Natural killer cell (primary cell): ENCODE measurements around the gene AHNAK2. TPM values are rescaled to one million over a fixed set of nuclear protein-coding genes. Genes with fewer than 3 reads are reported as not detected.
A peak's percentile ranks its signal among the peaks of the same experiment; 100 is the strongest.

Experiments
- ATAC-seq, 3 donors: fragments of 150-1000 bp in 2 of 3; fragments of 200-7000 bp in 1 of 3; cut with Tn5 transposase; 1 replicate in 1 of 3; 2 replicates in 2 of 3; pipeline ENCODE4 v1.10.0; 2021; ENCODE audit warnings: mild to moderate bottlenecking in 2 of 3, moderate library complexity in 2 of 3
- DNase-seq, 2 donors: peaks; one replicate each; pipeline versions ENCODE4 v3.0.0 to v3.0.0-alpha.2; 2013 to 2021; ENCODE audit warnings: mixed read lengths in 1 of 2
- H3K27ac ChIP-seq: one replicate; pipeline ENCODE4 v1.5.1; 2013; ENCODE audit warnings: mild to moderate bottlenecking, low read length
- H3K27me3 ChIP-seq: one replicate; pipeline ENCODE4 v1.6.1; 2013; ENCODE audit warnings: low read length; ENCODE audit not compliant: control insufficient read depth, insufficient read depth
- H3K36me3 ChIP-seq: one replicate; pipeline ENCODE4 v1.6.1; 2013; ENCODE audit warnings: low read length; ENCODE audit not compliant: control insufficient read depth, insufficient read depth
- H3K4me1 ChIP-seq: one replicate; pipeline ENCODE4 v1.6.1; 2013; ENCODE audit warnings: low read length; ENCODE audit not compliant: control insufficient read depth, insufficient read depth
- H3K4me3 ChIP-seq: one replicate; pipeline ENCODE4 v1.5.1; 2013; ENCODE audit warnings: low read length
- H3K9me3 ChIP-seq: one replicate; pipeline ENCODE4 v1.6.1; 2013; ENCODE audit warnings: low read length; ENCODE audit not compliant: control insufficient read depth, insufficient read depth
- H3K27ac Mint-ChIP-seq, 2 donors: one replicate each; pipeline ENCODE4 v1.8.0; 2022; ENCODE audit warnings: mild to moderate bottlenecking in 2 of 2, mixed read lengths in 2 of 2, moderate library complexity in 1 of 2
- H3K27me3 Mint-ChIP-seq, 2 donors: one replicate each; pipeline ENCODE4 v1.8.0; 2022; ENCODE audit warnings: low read depth in 2 of 2, mixed read lengths in 2 of 2
- H3K36me3 Mint-ChIP-seq: one replicate; pipeline ENCODE4 v1.8.0; 2022; ENCODE audit warnings: mixed read lengths
- H3K4me1 Mint-ChIP-seq, 2 donors: one replicate each; pipeline ENCODE4 v1.8.0; 2022; ENCODE audit warnings: mixed read lengths in 2 of 2
- H3K4me3 Mint-ChIP-seq: one replicate; pipeline ENCODE4 v1.8.0; 2022; ENCODE audit warnings: mild to moderate bottlenecking, moderate library complexity, mixed read lengths
- H3K9me3 Mint-ChIP-seq, 2 donors: one replicate each; pipeline ENCODE4 v1.8.0; 2022; ENCODE audit warnings: mixed read lengths in 2 of 2
- WGBS: methylation state at CpG from one replicate; pipeline ENCODE4 v1.1.7; 2013; ENCODE audit warnings: missing lambda C conversion rate; ENCODE audit not compliant: insufficient coverage; 5-methylcytosine and 5-hydroxymethylcytosine counted together
- intact Hi-C: fragments of 100-400 bp; cut with micrococcal nuclease; formaldehyde crosslinking; loops from one replicate; pipeline ENCODE4 v1.14.2; 2022
- total RNA-seq, 4 donors: library from RNA; stranded (reverse); fragments of 120-200 nt in 1 of 4; gene quantifications; one replicate each; pipeline versions ENCODE4 v1.2.3 to v1.2.4, GENCODE V29; 2013 to 2022
- TF ChIP-seq, protein P1 (sequence below): fragments of 200-600 bp; IDR thresholded peaks from one replicate; pipeline ENCODE4 v1.8.0; 2022; ENCODE audit warnings: antibody characterized with exemption

The AHNAK2 gene
- total RNA-seq, 3 donors from 2014 or later (not counting 1 experiment from before 2014, with no cell fraction given), result 0.05 TPM; not detected in 2

GRCh38 chr14:104999361-104999760 is 21.2 kb upstream of the AHNAK2 start:
- H3K4me1 Mint-ChIP-seq, result no peaks in the 10 kb centered on the region
- H3K4me3 Mint-ChIP-seq, result no peak overlapping the region
- no peaks in the 10 kb centered on the region for H3K36me3 Mint-ChIP-seq
- Histone ChIP-seq H3K4me3 (no peak overlapping the region), H3K27me3 (no peaks in the 10 kb centered on the region), H3K4me1 (no peaks in the 10 kb centered on the region), H3K9me3 (no peaks in the 10 kb centered on the region), H3K27ac (no peak overlapping the region), H3K36me3 (no peaks in the 10 kb centered on the region)
- no peaks in the 10 kb centered on the region for H3K9me3 Mint-ChIP-seq
- H3K27ac Mint-ChIP-seq, result no peak overlapping the region
- ATAC-seq (no peak), DNase-seq (no peak)
- H3K27me3 Mint-ChIP-seq, result no peaks in the 10 kb centered on the region
- WGBS, result 97% methylated on average over 3 of the region's 3 CpGs
- intact Hi-C loops, result no loop called here
- TF ChIP-seq, protein P1, sequence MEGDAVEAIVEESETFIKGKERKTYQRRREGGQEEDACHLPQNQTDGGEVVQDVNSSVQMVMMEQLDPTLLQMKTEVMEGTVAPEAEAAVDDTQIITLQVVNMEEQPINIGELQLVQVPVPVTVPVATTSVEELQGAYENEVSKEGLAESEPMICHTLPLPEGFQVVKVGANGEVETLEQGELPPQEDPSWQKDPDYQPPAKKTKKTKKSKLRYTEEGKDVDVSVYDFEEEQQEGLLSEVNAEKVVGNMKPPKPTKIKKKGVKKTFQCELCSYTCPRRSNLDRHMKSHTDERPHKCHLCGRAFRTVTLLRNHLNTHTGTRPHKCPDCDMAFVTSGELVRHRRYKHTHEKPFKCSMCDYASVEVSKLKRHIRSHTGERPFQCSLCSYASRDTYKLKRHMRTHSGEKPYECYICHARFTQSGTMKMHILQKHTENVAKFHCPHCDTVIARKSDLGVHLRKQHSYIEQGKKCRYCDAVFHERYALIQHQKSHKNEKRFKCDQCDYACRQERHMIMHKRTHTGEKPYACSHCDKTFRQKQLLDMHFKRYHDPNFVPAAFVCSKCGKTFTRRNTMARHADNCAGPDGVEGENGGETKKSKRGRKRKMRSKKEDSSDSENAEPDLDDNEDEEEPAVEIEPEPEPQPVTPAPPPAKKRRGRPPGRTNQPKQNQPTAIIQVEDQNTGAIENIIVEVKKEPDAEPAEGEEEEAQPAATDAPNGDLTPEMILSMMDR, result no peak

DNA sequence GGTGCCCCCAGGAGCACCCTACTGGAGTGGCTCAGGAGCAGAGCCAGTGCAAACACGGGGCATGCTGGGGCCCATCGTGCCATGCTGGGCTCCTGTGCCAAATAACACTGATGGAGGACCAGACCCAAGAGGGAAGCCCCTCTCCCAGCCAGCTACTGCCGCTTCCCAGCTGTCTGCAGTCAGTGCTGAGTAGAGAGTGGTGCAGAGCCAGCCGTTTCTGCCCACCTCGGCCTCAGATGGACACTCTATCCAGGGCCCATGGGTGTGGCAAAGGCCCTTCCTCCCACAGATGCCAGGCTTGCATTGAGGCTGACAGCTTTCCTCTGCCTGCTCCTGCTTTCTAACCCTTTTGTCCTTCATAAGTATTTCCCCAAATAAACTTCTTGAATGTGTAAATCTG is 20.6 kb upstream of the AHNAK2 start:
- H3K4me3 Mint-ChIP-seq, result no peak overlapping the region
- H3K4me1 Mint-ChIP-seq, result no peaks in the 10 kb centered on the region
- intact Hi-C loops, result no loop called here
- H3K27ac Mint-ChIP-seq, result no peak overlapping the region
- no peaks in the 10 kb centered on the region for H3K9me3 Mint-ChIP-seq
- Histone ChIP-seq H3K4me3 (no peak overlapping the region), H3K4me1 (no peaks in the 10 kb centered on the region), H3K36me3 (no peaks in the 10 kb centered on the region), H3K27me3 (no peaks in the 10 kb centered on the region), H3K27ac (no peak overlapping the region), H3K9me3 (no peaks in the 10 kb centered on the region)
- TF ChIP-seq, protein P1, result no peak
- no peaks in the 10 kb centered on the region for H3K36me3 Mint-ChIP-seq
- WGBS, result 94% methylated on average over 5 of the region's 5 CpGs
- no peak for DNase-seq
- H3K27me3 Mint-ChIP-seq, result no peaks in the 10 kb centered on the region
- no peak for ATAC-seq

DNA sequence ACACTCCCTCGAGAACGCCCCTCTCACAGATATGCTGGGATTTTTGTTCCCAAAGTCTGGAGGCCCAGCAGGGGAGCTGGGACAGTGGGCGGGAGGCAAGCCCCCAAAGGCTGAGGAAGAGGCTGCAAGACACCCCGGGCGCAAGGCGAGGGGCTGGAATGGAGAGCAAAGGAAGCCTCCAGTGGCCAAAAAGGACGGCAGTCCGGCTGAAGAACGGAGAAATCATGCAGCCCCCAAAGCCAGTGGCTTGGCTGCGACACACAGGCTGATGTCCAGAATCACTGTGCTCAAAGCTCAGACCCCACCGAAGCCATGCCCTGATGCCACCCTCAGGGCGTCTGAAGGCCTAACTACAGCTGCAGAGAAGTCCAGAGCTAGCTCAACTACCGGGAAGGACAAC is 18.3 kb upstream of the AHNAK2 start:
- Histone ChIP-seq H3K27me3 (no peaks in the 10 kb centered on the region), H3K27ac (no peak overlapping the region), H3K36me3 (no peaks in the 10 kb centered on the region), H3K4me1 (no peaks in the 10 kb centered on the region), H3K4me3 (no peak overlapping the region), H3K9me3 (no peaks in the 10 kb centered on the region)
- TF ChIP-seq, protein P1, result no peak
- WGBS, result 98% methylated on average over 13 of the region's 13 CpGs
- H3K4me3 Mint-ChIP-seq, result no peak overlapping the region
- no peaks in the 10 kb centered on the region for H3K36me3 Mint-ChIP-seq
- intact Hi-C loops, result no loop called here
- H3K4me1 Mint-ChIP-seq, result no peaks in the 10 kb centered on the region
- no peak for DNase-seq
- H3K9me3 Mint-ChIP-seq, result no peaks in the 10 kb centered on the region
- no peaks in the 10 kb centered on the region for H3K27me3 Mint-ChIP-seq
- no peak for ATAC-seq
- no peak overlapping the region for H3K27ac Mint-ChIP-seq

GRCh38 chr14:104996032-104996431 is 17.9 kb upstream of the AHNAK2 start:
- ATAC-seq, result no peak
- Histone ChIP-seq H3K27ac (no peak overlapping the region), H3K27me3 (no peaks in the 10 kb centered on the region), H3K36me3 (no peaks in the 10 kb centered on the region), H3K4me1 (no peaks in the 10 kb centered on the region), H3K4me3 (no peak overlapping the region), H3K9me3 (no peaks in the 10 kb centered on the region)
- no peak overlapping the region for H3K4me3 Mint-ChIP-seq
- intact Hi-C loops, result no loop called here
- 95% methylated on average over 5 of the region's 5 CpGs for WGBS
- no peak for DNase-seq
- peak overlapping the region in 1 of 2 donors; percentile 65 for H3K27ac Mint-ChIP-seq
- no peaks in the 10 kb centered on the region for H3K9me3 Mint-ChIP-seq
- H3K4me1 Mint-ChIP-seq, result no peaks in the 10 kb centered on the region
- no peaks in the 10 kb centered on the region for H3K27me3 Mint-ChIP-seq
- no peaks in the 10 kb centered on the region for H3K36me3 Mint-ChIP-seq
- TF ChIP-seq, protein P1, result no peak
